ENCODE measurements around the gene CASD1. TPM values are rescaled to one million over a fixed set of nuclear protein-coding genes. Genes with fewer than 3 reads are reported as not detected.

CASD1 gene
- total RNA-seq, 4 donors from 2014 or later = 9.8 to 25.0 (median 14.2) TPM

- TF ChIP-seq, protein P1, sequence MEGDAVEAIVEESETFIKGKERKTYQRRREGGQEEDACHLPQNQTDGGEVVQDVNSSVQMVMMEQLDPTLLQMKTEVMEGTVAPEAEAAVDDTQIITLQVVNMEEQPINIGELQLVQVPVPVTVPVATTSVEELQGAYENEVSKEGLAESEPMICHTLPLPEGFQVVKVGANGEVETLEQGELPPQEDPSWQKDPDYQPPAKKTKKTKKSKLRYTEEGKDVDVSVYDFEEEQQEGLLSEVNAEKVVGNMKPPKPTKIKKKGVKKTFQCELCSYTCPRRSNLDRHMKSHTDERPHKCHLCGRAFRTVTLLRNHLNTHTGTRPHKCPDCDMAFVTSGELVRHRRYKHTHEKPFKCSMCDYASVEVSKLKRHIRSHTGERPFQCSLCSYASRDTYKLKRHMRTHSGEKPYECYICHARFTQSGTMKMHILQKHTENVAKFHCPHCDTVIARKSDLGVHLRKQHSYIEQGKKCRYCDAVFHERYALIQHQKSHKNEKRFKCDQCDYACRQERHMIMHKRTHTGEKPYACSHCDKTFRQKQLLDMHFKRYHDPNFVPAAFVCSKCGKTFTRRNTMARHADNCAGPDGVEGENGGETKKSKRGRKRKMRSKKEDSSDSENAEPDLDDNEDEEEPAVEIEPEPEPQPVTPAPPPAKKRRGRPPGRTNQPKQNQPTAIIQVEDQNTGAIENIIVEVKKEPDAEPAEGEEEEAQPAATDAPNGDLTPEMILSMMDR (IDR thresholded peaks at IDR 0.05 in 4 of 5, conservative IDR thresholded peaks at IDR 0.05 in 1 of 5) = no peak
- TF ChIP-seq POLR2A (IDR thresholded peaks at IDR 0.05) = no peak
- intact Hi-C loops (cut with DNase I; ENCODE audit: low total_unique reads) = no loop called here
- no peak overlapping the region for H3K4me3 ChIP-seq
- H3K4me1 ChIP-seq = no peaks in the 10 kb centered on the region
- peaks cover 0 to 4% (median 0%) of the 10 kb centered on the region in 3 donors for H3K9me3 ChIP-seq
- no peaks in the 10 kb centered on the region for H3K27me3 ChIP-seq
- in situ Hi-C loops (cut with MboI; ENCODE audit: low sequenced_read_pairs in 4 of 4) = no loop called here
- ATAC-seq = no peak
- no peak for DNase-seq
- H3K27ac ChIP-seq = no peak overlapping the region
- no peaks in the 10 kb centered on the region for H3K36me3 ChIP-seq
Measured at GRCh38 chr7:94476251-94476840, 33.3 kb upstream of the CASD1 start.

DNA sequence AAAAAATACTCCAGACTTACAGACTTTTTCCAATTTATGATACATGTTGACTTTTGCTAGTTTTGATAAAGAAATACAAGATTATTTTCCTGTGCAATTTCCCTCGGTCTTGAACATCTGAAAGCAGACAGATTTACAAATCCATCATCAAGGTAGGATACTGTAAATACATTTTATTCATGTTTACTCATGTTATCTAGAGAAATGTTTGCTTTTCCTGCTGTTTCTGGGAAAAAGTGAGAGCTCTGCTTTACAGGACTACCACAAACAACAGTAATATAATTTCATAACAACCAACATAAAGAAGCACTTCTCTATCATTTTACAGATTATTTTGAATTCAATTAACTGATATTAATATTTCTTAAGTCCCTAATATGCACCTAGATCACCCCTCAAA is 31.7 kb upstream of the CASD1 start:
- Histone ChIP-seq H3K27me3 (no peaks in the 10 kb centered on the region), H3K4me1 (no peaks in the 10 kb centered on the region), H3K4me3 (no peak overlapping the region), H3K9me3 (no peaks in the 10 kb centered on the region), H3K27ac (no peak overlapping the region), H3K36me3 (no peaks in the 10 kb centered on the region)
- ATAC-seq (no peak), DNase-seq (no peak)
- in situ Hi-C loops (cut with MboI; ENCODE audit: low sequenced_read_pairs in 4 of 4) = no loop called here
- TF ChIP-seq, protein P1 (IDR thresholded peaks at IDR 0.05 in 4 of 5, conservative IDR thresholded peaks at IDR 0.05 in 1 of 5) = no peak
- no peak for TF ChIP-seq POLR2A (IDR thresholded peaks at IDR 0.05)
- intact Hi-C loops (cut with DNase I; ENCODE audit: low total_unique reads) = no loop called here

DNA sequence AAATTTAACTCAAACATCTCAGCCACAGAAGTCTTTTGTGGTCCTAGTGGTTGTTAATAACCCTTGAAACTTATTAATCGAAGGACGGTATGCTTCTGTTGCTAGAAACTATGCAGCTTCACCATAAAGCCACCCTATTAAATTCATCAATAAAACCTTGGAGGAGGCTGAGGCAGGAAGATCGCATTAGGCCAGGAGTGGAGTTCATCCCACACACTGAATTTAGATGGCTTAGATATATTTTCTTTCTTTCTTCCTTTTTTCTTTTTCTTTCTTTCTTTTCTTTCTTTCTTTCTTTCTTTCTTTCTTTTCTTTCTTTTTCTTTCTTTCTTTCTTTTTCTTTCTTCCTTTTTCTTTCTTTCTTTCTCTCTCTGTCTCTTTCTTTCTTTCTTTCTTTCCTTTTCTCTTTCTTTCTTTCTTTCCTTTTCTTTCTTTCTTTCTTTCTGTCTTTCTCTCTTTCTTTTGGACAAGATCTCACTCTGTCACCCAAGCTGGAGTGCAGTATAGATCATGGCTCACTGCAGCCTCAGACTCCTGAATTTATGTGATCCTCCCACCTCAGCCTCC is 30.9 kb upstream of the CASD1 start:
- TF ChIP-seq, protein P1 (IDR thresholded peaks at IDR 0.05 in 4 of 5, conservative IDR thresholded peaks at IDR 0.05 in 1 of 5) = no peak
- TF ChIP-seq POLR2A (IDR thresholded peaks at IDR 0.05) = no peak
- DNase-seq (no peak), ATAC-seq (no peak)
- Histone ChIP-seq H3K9me3 (no peaks in the 10 kb centered on the region), H3K36me3 (no peaks in the 10 kb centered on the region), H3K27ac (no peak overlapping the region), H3K4me3 (no peak overlapping the region), H3K4me1 (no peaks in the 10 kb centered on the region), H3K27me3 (no peaks in the 10 kb centered on the region)
- in situ Hi-C loops (cut with MboI; ENCODE audit: low sequenced_read_pairs in 4 of 4) = no loop called here
- intact Hi-C loops (cut with DNase I; ENCODE audit: low total_unique reads) = no loop called here

DNA sequence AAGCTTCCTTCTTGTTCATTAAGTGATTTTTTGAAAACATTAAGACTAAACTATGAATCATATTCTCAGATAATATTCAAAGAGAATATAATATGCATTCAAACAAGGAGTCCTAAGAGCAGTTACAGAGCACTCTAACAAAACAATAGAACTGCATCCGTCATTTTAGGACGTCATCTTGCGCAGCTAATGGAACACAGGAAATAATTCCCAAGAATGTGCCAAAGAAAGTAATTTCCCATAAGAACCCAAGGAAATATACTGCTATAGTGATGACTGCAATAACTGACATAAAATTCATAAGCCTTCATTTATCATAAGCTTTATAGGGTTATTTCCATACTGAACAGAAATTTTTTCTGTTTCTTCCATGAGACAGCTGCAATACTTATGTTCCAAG is 28.3 kb upstream of the CASD1 start:
- Histone ChIP-seq H3K9me3 (no peaks in the 10 kb centered on the region), H3K27me3 (no peaks in the 10 kb centered on the region), H3K36me3 (no peaks in the 10 kb centered on the region), H3K4me1 (no peaks in the 10 kb centered on the region), H3K4me3 (no peak overlapping the region), H3K27ac (peak overlapping the region; percentile 13 to 40 (median 37))
- no peak for TF ChIP-seq POLR2A (IDR thresholded peaks at IDR 0.05)
- DNase-seq (no peak), ATAC-seq (no peak)
- in situ Hi-C loops (cut with MboI; ENCODE audit: low sequenced_read_pairs in 4 of 4) (no loop called here), intact Hi-C loops (cut with DNase I; ENCODE audit: low total_unique reads) (no loop called here)

DNA sequence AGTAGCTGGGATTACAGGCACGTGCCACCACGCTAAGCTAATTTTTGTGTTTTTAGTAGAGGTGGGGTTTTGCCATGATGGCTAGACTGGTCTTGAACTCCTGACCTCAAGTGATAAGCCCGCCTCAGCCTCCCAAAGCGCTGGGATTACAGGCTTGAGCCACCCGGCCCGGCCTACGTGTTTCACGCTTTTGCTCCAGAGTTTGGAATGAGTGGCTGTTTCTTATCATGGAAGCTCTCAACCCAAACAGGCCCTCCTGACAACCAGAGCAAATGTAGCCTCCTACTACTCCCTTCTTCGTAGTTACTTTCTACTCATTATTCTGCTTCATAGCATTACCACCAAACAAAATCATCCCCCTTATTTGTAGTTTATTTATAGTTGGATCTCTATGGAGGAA is 26.8 kb upstream of the CASD1 start:
- intact Hi-C loops (cut with DNase I; ENCODE audit: low total_unique reads) = no loop called here
- no peaks in the 10 kb centered on the region for H3K4me1 ChIP-seq

More for the DNA sequence above, 26.8 kb upstream of the CASD1 start:
- no peak for TF ChIP-seq POLR2A (IDR thresholded peaks at IDR 0.05)
- TF ChIP-seq, protein P1 (IDR thresholded peaks at IDR 0.05 in 4 of 5, conservative IDR thresholded peaks at IDR 0.05 in 1 of 5) = no peak
- no peak overlapping the region for H3K27ac ChIP-seq
- H3K27me3 ChIP-seq = no peaks in the 10 kb centered on the region
- DNase-seq = no peak
- no peaks in the 10 kb centered on the region for H3K36me3 ChIP-seq
- no peaks in the 10 kb centered on the region for H3K9me3 ChIP-seq
- in situ Hi-C loops (cut with MboI; ENCODE audit: low sequenced_read_pairs in 4 of 4) = no loop called here
- no peak overlapping the region for H3K4me3 ChIP-seq
- no peak for ATAC-seq

All from gastrocnemius medialis (tissue), 4 donors.